Skeletal muscle tissue (tissue), 4 donors: ENCODE results near the gene RABIF. TPM values are rescaled to one million over a fixed set of nuclear protein-coding genes. Genes with fewer than 3 reads are reported as not detected.
"Not testable (repeated sequence)": the region's sequence is repeated elsewhere in the genome, so short reads cannot be mapped to it uniquely, and the experiment has no call there.

Source experiments
- H3K27ac ChIP-seq: one replicate; pipeline ENCODE4 v1.7.0; 2013; ENCODE audit warnings: mild to moderate bottlenecking, low read depth, low read length, inconsistent platforms
- H3K27me3 ChIP-seq, 3 donors: one replicate each; pipeline ENCODE4 v1.7.0; 2013; ENCODE audit warnings: low read length in 3 of 3; ENCODE audit not compliant: control insufficient read depth in 3 of 3, insufficient read depth in 3 of 3
- H3K36me3 ChIP-seq, 3 donors: one replicate each; pipeline ENCODE4 v1.7.0; 2013; ENCODE audit warnings: low read length in 3 of 3; ENCODE audit not compliant: control insufficient read depth in 3 of 3, insufficient read depth in 3 of 3
- H3K4me1 ChIP-seq, 3 donors: one replicate each; pipeline ENCODE4 v1.7.0; 2013; ENCODE audit warnings: low read length in 3 of 3, mild to moderate bottlenecking in 3 of 3; ENCODE audit not compliant: control insufficient read depth in 3 of 3, insufficient read depth in 3 of 3
- H3K4me3 ChIP-seq, 3 donors: one replicate each; pipeline ENCODE4 v1.7.0; 2013; ENCODE audit warnings: low read length in 3 of 3
- H3K9ac ChIP-seq, 3 donors: one replicate each; pipeline ENCODE4 v1.7.0; 2013; ENCODE audit warnings: low read length in 3 of 3, mild to moderate bottlenecking in 3 of 3, moderate library complexity in 2 of 3, low read depth in 1 of 3
- H3K9me3 ChIP-seq, 3 donors: one replicate each; pipeline ENCODE4 v1.7.0; 2013; ENCODE audit warnings: low read length in 3 of 3; ENCODE audit not compliant: control insufficient read depth in 3 of 3
- total RNA-seq: library from RNA; depleted of rRNA; stranded (reverse); fragments of >200 nt; gene quantifications from one replicate; pipeline ENCODE4 v1.2.3, GENCODE V29; 2014
- donor health status: Osteomylitis.

RABIF gene
- 6.8 TPM for total RNA-seq

GRCh38 chr1:202888531-202889360 is at the start of gene RABIF:
RABIF (minus strand) TSS chr1:202889149; CDS start chr1:202889098, 51 bp downstream.
- peak within 1 kb of the TSS; percentile 84 to 87 (median 86) for H3K9ac ChIP-seq

DNA sequence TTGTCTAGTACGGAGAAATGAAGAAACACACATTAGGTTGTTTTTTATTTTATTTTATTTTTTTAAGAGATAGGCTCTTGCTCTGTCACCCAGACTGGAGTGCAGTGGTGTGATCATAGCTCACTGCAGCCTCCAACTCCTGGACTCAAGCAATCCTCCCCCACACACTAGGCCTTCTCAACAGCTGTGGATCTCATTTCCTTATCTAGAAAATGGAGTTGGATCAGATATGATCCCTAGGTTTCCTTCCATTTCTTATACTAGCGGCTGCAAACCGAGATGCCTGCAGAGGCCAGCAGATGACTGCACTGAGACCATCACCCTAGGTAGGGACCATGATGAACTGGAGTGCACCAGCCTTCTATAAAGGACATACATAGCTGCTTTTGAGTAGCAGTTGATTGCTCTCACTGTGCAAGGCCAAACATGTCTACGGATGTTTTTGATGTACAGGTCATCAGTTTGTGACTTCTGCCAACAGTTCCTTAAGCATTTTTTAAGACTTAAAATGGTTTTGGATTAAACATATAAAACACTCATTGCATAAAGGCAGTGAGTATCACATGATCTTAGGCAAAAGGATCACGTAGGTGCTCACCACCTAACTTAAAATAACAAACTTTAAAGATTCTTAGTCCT is 49.5 kb upstream of the RABIF start:
- H3K9ac ChIP-seq: no peak overlapping the region

More at GRCh38 chr1:202888531-202889360, at the start of gene RABIF:
- peak within 1 kb of the TSS; percentile 83 to 91 (median 85) for H3K4me3 ChIP-seq
- no peaks in the 10 kb centered on the region for H3K27me3 ChIP-seq
- H3K4me1 ChIP-seq: peaks cover 6 to 9% (median 7%) of the 10 kb centered on the region in 3 donors
- peaks cover 23 to 33% (median 24%) of the 10 kb centered on the region in 3 donors for H3K36me3 ChIP-seq
- no peaks in the 10 kb centered on the region for H3K9me3 ChIP-seq
- peak within 1 kb of the TSS; percentile 87 for H3K27ac ChIP-seq

DNA sequence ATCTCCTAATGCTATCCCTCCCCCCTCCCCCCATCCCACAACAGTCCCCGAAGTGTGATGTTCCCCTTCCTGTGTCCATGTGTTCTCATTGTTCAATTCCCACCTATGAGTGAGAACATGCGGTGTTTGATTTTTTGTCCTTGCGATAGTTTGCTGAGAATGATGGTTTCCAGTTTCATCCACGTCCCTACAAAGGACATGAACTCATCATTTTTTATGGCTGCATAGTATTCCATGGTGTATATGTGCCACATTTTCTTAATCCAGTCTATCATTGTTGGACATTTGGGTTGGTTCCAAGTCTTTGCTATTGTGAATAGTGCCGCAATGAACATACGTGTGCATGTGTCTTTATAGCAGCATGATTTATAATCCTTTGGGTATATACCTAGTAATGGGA is 47.5 kb upstream of the RABIF start:
- not testable (repeated sequence) for H3K27me3 ChIP-seq, H3K9me3 ChIP-seq

More for the DNA sequence above, 49.5 kb upstream of the RABIF start:
- Histone ChIP-seq H3K36me3 (peaks cover 22 to 28% (median 26%) of the 10 kb centered on the region in 3 donors), H3K9me3 (no peaks in the 10 kb centered on the region), H3K4me1 (no peaks in the 10 kb centered on the region), H3K4me3 (no peak overlapping the region), H3K27me3 (no peaks in the 10 kb centered on the region), H3K27ac (no peak overlapping the region)

DNA sequence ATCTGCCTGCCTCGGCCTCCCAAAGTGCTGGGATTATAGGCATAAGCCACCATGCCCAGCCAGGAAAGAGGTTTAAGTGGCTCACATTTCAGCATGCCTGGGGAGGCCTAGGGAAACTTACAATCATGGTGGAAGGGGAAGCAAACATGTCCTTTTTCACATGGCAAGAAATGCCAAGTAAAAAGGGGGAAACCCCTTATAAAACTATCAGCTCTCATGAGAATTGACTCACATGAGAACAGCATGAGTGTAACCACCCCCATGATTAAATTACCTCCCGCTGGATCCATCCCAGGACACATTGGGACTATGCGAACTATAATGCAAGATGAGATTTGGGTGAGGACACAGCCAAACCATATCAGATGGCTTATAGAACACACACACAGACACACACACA is 46.9 kb upstream of the RABIF start:
- Histone ChIP-seq H3K4me1 (no peaks in the 10 kb centered on the region), H3K4me3 (no peak overlapping the region), H3K27me3 (no peaks in the 10 kb centered on the region), H3K36me3 (peaks cover under 1 to 6% (median 1%) of the 10 kb centered on the region in 3 donors), H3K27ac (no peak overlapping the region), H3K9me3 (no peaks in the 10 kb centered on the region), H3K9ac (no peak overlapping the region)

More for the DNA sequence above, 47.5 kb upstream of the RABIF start:
- H3K4me3 ChIP-seq, H3K27ac ChIP-seq, H3K9ac ChIP-seq, H3K4me1 ChIP-seq: not testable (repeated sequence)
- H3K36me3 ChIP-seq: peaks cover 6 to 11% (median 6%) of the 10 kb centered on the region in 3 donors

- Histone ChIP-seq H3K4me3 (no peak overlapping the region), H3K36me3 (no peaks in the 10 kb centered on the region), H3K4me1 (no peaks in the 10 kb centered on the region), H3K9ac (no peak overlapping the region), H3K9me3 (no peaks in the 10 kb centered on the region), H3K27ac (no peak overlapping the region), H3K27me3 (no peaks in the 10 kb centered on the region)
Observed at GRCh38 chr1:202934755-202935154, 45.8 kb upstream of the RABIF start.

DNA sequence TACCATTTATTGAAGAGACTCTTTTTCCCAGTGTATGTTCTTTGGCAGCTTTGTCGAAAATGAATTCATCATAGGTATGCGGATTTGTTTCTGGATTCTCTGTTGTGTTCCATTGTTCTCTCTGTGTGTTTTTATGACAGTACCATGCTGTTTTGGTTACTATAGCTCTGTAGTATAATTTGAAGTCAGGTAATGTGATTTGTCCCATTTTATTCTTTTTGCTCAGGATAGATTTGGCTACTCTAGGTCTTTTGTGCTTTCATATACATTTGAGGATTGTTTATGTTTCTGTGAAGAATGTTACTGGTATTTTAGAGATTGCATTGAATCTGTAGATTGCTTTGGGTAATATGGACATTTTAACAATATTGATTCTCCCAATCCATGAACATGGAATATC is 43.5 kb upstream of the RABIF start:
- no peak overlapping the region for H3K4me3 ChIP-seq
- H3K36me3 ChIP-seq: no peaks in the 10 kb centered on the region
- no peak overlapping the region for H3K9ac ChIP-seq
- H3K27me3 ChIP-seq: no peaks in the 10 kb centered on the region
- H3K27ac ChIP-seq: no peak overlapping the region
- no peaks in the 10 kb centered on the region for H3K9me3 ChIP-seq
- no peaks in the 10 kb centered on the region for H3K4me1 ChIP-seq

GRCh38 chr1:202926581-202927491 is 37.9 kb upstream of the RABIF start, which contains the start of gene KLHL12:
KLHL12 (minus strand) TSS chr1:202927234; CDS start chr1:202925162, 2,072 bp downstream.
- H3K27me3 ChIP-seq: no peaks in the 10 kb centered on the region

DNA sequence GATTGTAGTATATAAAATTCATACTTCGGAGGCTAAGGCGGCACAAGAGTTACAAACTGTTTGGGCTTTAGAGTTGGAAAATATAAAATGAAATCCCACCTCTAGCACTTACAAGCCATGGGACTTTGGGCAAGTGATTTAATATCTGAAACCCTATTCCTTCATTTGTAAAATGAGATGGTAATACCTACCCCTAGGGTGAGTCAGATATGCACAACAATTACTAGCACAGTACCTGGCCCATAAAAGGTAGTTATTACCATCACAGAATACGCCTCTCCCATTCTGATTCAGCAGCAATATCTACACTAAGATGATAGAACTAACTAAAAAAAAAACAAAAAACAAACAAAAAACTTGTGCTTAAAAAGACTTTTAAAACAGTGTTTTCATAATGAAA is 34.6 kb upstream of the RABIF start:
- Histone ChIP-seq H3K27me3 (no peaks in the 10 kb centered on the region), H3K9ac (peak overlapping the region in 1 of 3 donors; percentile 4), H3K9me3 (no peaks in the 10 kb centered on the region), H3K36me3 (peaks cover 0 to 14% (median 5%) of the 10 kb centered on the region in 3 donors), H3K4me3 (no peak overlapping the region), H3K27ac (no peak overlapping the region), H3K4me1 (peaks cover 3 to 7% (median 4%) of the 10 kb centered on the region in 3 donors)

More at GRCh38 chr1:202926581-202927491, 37.9 kb upstream of the RABIF start, which contains the start of gene KLHL12:
- Histone ChIP-seq H3K4me3 (peak within 1 kb of the TSS; percentile 97 to 98 (median 98)), H3K9me3 (no peaks in the 10 kb centered on the region), H3K36me3 (peaks cover 0 to 5% (median 0%) of the 10 kb centered on the region in 3 donors), H3K9ac (peak within 1 kb of the TSS; percentile 91 to 97 (median 93)), H3K4me1 (peaks cover 3 to 7% (median 4%) of the 10 kb centered on the region in 3 donors), H3K27ac (peak within 1 kb of the TSS; percentile 95)

GRCh38 chr1:202919615-202920014 is 30.7 kb upstream of the RABIF start:
- H3K27ac ChIP-seq: no peak overlapping the region
- H3K4me1 ChIP-seq: peaks cover 0 to 3% (median 0%) of the 10 kb centered on the region in 3 donors
- no peaks in the 10 kb centered on the region for H3K27me3 ChIP-seq
- H3K4me3 ChIP-seq: no peak overlapping the region
- no peak overlapping the region for H3K9ac ChIP-seq
- H3K9me3 ChIP-seq: no peaks in the 10 kb centered on the region
- peaks cover 18 to 41% (median 40%) of the 10 kb centered on the region in 3 donors for H3K36me3 ChIP-seq
